IMR-90 (cell line): ENCODE data around the gene ATP12A. TPM values are rescaled to one million over a fixed set of nuclear protein-coding genes. Genes with fewer than 3 reads are reported as not detected.

Source experiments
- ATAC-seq: fragments of 200-7000 bp; cut with Tn5 transposase; 2 replicates; pipeline ENCODE4 v1.9.1; 2020; ENCODE audit warnings: low read depth, mild to moderate bottlenecking, moderate library complexity
- BruUV-seq: library from RNA; stranded (reverse); fragments of 400-500 nt; replicated peaks from 2 replicates; lab custom pipeline; 2021; lab: Mats Ljungman, UMichigan
- CTCF ChIA-PET: fragments of 300-600 bp; formaldehyde crosslinking; extraction: SDS; loops from one replicate; lab custom pipeline; 2021; ENCODE audit warnings: antibody characterized with exemption; lab: Yijun Ruan, JAX
- POLR2A ChIA-PET: fragments of 300-600 bp; sonication (Branson Sonifier 250); formaldehyde crosslinking; loops from one replicate; lab custom pipeline; 2022; ENCODE audit warnings: antibody characterized with exemption; ENCODE audit not compliant: unreplicated experiment; lab: Charles Lee
- DNase-seq: peaks from one replicate; pipeline ENCODE4 v3.0.0; 2013
- H2AFZ ChIP-seq: replicated peaks from 2 replicates; pipeline ENCODE3; 2013; ENCODE audit warnings: low read length, mild to moderate bottlenecking; ENCODE audit not compliant: poor library complexity
- H2AK5ac ChIP-seq: 2 replicates; pipeline ENCODE4 v1.6.1; 2013; ENCODE audit warnings: low read depth, low read length, inconsistent platforms
- H2AK9ac ChIP-seq: replicated peaks from 2 replicates; pipeline ENCODE3; 2013; ENCODE audit warnings: mild to moderate bottlenecking, low read depth, low read length, moderate library complexity; ENCODE audit not compliant: poor library complexity
- H2BK120ac ChIP-seq: 2 replicates; pipeline ENCODE4 v1.6.1; 2013; ENCODE audit warnings: low read depth, low read length, inconsistent platforms
- H2BK15ac ChIP-seq: 3 replicates; pipeline ENCODE4 v1.6.1; 2013; ENCODE audit warnings: low read depth, low read length, inconsistent platforms
- H2BK20ac ChIP-seq: 2 replicates; pipeline ENCODE4 v1.6.1; 2013; ENCODE audit warnings: low read depth, mild to moderate bottlenecking, inconsistent platforms, low read length, moderate library complexity
- H2BK5ac ChIP-seq: 2 replicates; pipeline ENCODE4 v1.6.1; 2013; ENCODE audit warnings: mild to moderate bottlenecking, low read depth, low read length, inconsistent platforms; ENCODE audit not compliant: poor library complexity, severe bottlenecking
- H3K14ac ChIP-seq: replicated peaks from 2 replicates; pipeline ENCODE4 v1.6.1; 2013; ENCODE audit warnings: low read depth, low read length, inconsistent platforms
- H3K18ac ChIP-seq: 2 replicates; pipeline ENCODE4 v1.6.1; 2013; ENCODE audit warnings: low read depth, low read length, control low read depth
- H3K23ac ChIP-seq: 2 replicates; pipeline ENCODE4 v1.6.1; 2013; ENCODE audit warnings: low read depth, low read length, inconsistent platforms
- H3K27ac ChIP-seq: 2 replicates; pipeline ENCODE4 v1.5.1; 2013; ENCODE audit warnings: mild to moderate bottlenecking, control low read depth, low read length; ENCODE audit not compliant: insufficient read depth
- H3K27me3 ChIP-seq: 2 replicates; pipeline ENCODE4 v1.6.1; 2013; ENCODE audit warnings: low read length; ENCODE audit not compliant: control insufficient read depth, insufficient read depth
- H3K36me3 ChIP-seq: 2 replicates; pipeline ENCODE4 v1.6.1; 2013; ENCODE audit warnings: low read length, mixed read lengths; ENCODE audit not compliant: control insufficient read depth, insufficient read depth
- H3K4ac ChIP-seq: 2 replicates; pipeline ENCODE4 v1.6.1; 2013; ENCODE audit warnings: low read depth, low read length, inconsistent platforms
- H3K4me1 ChIP-seq: 2 replicates; pipeline ENCODE4 v1.6.1; 2013; ENCODE audit warnings: low read length, mixed read lengths; ENCODE audit not compliant: control insufficient read depth, insufficient read depth
- H3K4me2 ChIP-seq: 2 replicates; pipeline ENCODE4 v1.6.1; 2013; ENCODE audit warnings: low read depth, mild to moderate bottlenecking, control low read depth, low read length, moderate library complexity
- H3K4me3 ChIP-seq: 2 replicates; pipeline ENCODE4 v1.5.1; 2013; ENCODE audit warnings: low read depth, mild to moderate bottlenecking, control low read depth, low read length, moderate library complexity; ENCODE audit not compliant: insufficient read depth
- H3K56ac ChIP-seq: 2 replicates; pipeline ENCODE4 v1.6.1; 2013; ENCODE audit warnings: low read length, inconsistent platforms; ENCODE audit not compliant: insufficient read depth; ENCODE audit errors: extremely low read depth
- H3K79me1 ChIP-seq, 2 experiments: 2 replicates each; pipeline ENCODE4 v1.6.1; 2013; ENCODE audit warnings: low read length in 2 of 2, inconsistent platforms in 1 of 2, low read depth in 1 of 2
- H3K9ac ChIP-seq: 2 replicates; pipeline ENCODE4 v1.6.1; 2013; ENCODE audit warnings: low read depth, low read length, control low read depth
- H3K9me1 ChIP-seq: 2 replicates; pipeline ENCODE4 v1.6.1; 2013; ENCODE audit warnings: low read length, inconsistent platforms; ENCODE audit not compliant: insufficient read depth
- H3K9me3 ChIP-seq: 2 replicates; pipeline ENCODE4 v1.6.1; 2013; ENCODE audit warnings: low read length; ENCODE audit not compliant: control insufficient read depth, insufficient read depth
- H4K20me1 ChIP-seq: 2 replicates; pipeline ENCODE4 v1.6.1; 2013; ENCODE audit warnings: low read length, inconsistent platforms; ENCODE audit not compliant: insufficient read depth
- H4K5ac ChIP-seq: 2 replicates; pipeline ENCODE4 v1.6.1; 2013; ENCODE audit warnings: mild to moderate bottlenecking, low read depth, low read length, control low read depth
- H4K8ac ChIP-seq, 2 experiments: 2 replicates each; pipeline ENCODE4 v1.6.1; 2013; ENCODE audit warnings: low read depth in 2 of 2, low read length in 2 of 2, control low read depth in 1 of 2, inconsistent platforms in 1 of 2
- H4K91ac ChIP-seq: 2 replicates; pipeline ENCODE4 v1.6.1; 2013; ENCODE audit warnings: low read depth, low read length, inconsistent platforms; ENCODE audit not compliant: insufficient read depth
- BHLHE40 ChIP-seq: fragments of 150-350 bp; IDR thresholded peaks from 2 replicates; pipeline ENCODE4 v1.6.1; 2016; ENCODE audit warnings: mild to moderate bottlenecking, low read depth, low read length
- CEBPB ChIP-seq: IDR thresholded peaks from 2 replicates; pipeline ENCODE4 v1.6.1; 2012; ENCODE audit warnings: low read depth, low read length, improper control_type of control experiment
- CHD1 ChIP-seq: IDR thresholded peaks from 2 replicates; pipeline ENCODE4 v1.6.1; 2012; ENCODE audit warnings: low read depth, low read length, improper control_type of control experiment
- FOS ChIP-seq: fragments of 150-350 bp; IDR thresholded peaks from 2 replicates; pipeline ENCODE4 v1.6.1; 2016; ENCODE audit warnings: low read depth, low read length
- MAFK ChIP-seq: IDR thresholded peaks from 2 replicates; pipeline ENCODE4 v1.6.1; 2012; ENCODE audit warnings: low read depth, low read length, improper control_type of control experiment
- MAZ ChIP-seq: IDR thresholded peaks from 2 replicates; pipeline ENCODE4 v1.6.1; 2012; ENCODE audit warnings: low read depth, mild to moderate bottlenecking, low read length, improper control_type of control experiment, moderate library complexity, borderline replicate concordance
- MXI1 ChIP-seq: IDR thresholded peaks from 2 replicates; pipeline ENCODE4 v1.6.1; 2012; ENCODE audit warnings: low read depth, mild to moderate bottlenecking, low read length, moderate library complexity, borderline replicate concordance
- NFE2L2 ChIP-seq: fragments of 150-350 bp; IDR thresholded peaks from 2 replicates; pipeline ENCODE4 v1.6.1; 2016; ENCODE audit warnings: low read depth, mild to moderate bottlenecking, low read length
- POLR2A ChIP-seq: IDR thresholded peaks from 2 replicates; pipeline ENCODE4 v1.6.1; 2012; ENCODE audit warnings: mild to moderate bottlenecking, low read depth, low read length
- RAD21 ChIP-seq: IDR thresholded peaks from 2 replicates; pipeline ENCODE4 v1.6.1; 2012; ENCODE audit warnings: low read length, improper control_type of control experiment
- RCOR1 ChIP-seq: IDR thresholded peaks from 2 replicates; pipeline ENCODE4 v1.6.1; 2012; ENCODE audit warnings: mild to moderate bottlenecking, low read length, improper control_type of control experiment; ENCODE audit not compliant: insufficient replicate concordance
- RFX5 ChIP-seq: IDR thresholded peaks from 2 replicates; pipeline ENCODE4 v1.8.0; 2012; ENCODE audit warnings: low read depth, mild to moderate bottlenecking, low read length, moderate library complexity
- SMC3 ChIP-seq: fragments of 150-350 bp; IDR thresholded peaks from 2 replicates; pipeline ENCODE4 v1.6.1; 2016; ENCODE audit warnings: low read depth, mild to moderate bottlenecking, antibody characterized with exemption, low read length, moderate library complexity
- WGBS, 2 experiments: methylation state at CpG; one replicate each; pipeline versions ENCODE4 v1.1.5 to v1.1.7; 2013; ENCODE audit warnings: missing lambda C conversion rate in 2 of 2; ENCODE audit not compliant: insufficient read length in 1 of 2; ENCODE audit errors: extremely low coverage in 2 of 2; 5-methylcytosine and 5-hydroxymethylcytosine counted together
- dilution Hi-C: fragments of 300-500 bp; cut with HindIII; formaldehyde crosslinking; loops from one replicate; pipeline ENCODE4 v1.14.3; 2018; ENCODE audit warnings: low sequenced_read_pairs; ENCODE audit not compliant: unreplicated experiment
- in situ Hi-C: fragments of 300-500 bp; cut with MboI; formaldehyde crosslinking; loops from 3 replicates; pipeline ENCODE4 v1.14.3; 2019; ENCODE audit warnings: low sequenced_read_pairs, inconsistent platforms, mixed read lengths
- intact Hi-C: fragments of 100-400 bp; cut with micrococcal nuclease; formaldehyde crosslinking; loops from 2 replicates; pipeline ENCODE4 v1.10.0; 2022
- polyA plus RNA-seq, 3 experiments: library from polyadenylated mRNA; depleted of rRNA; stranded (reverse); fragments of >200 nt; gene quantifications; 2 replicates each; pipeline ENCODE4 v1.2.3, GENCODE V29; 2012; ENCODE audit warnings: low replicate concordance in 1 of 3
- total RNA-seq: library from RNA; depleted of rRNA; stranded (reverse); fragments of >200 nt; gene quantifications from 2 replicates; pipeline ENCODE4 v1.2.3, GENCODE V29; 2012
- TF ChIP-seq, protein P1 (sequence below): conservative IDR thresholded peaks from 2 replicates; pipeline ENCODE4 v1.5.1; 2012; ENCODE audit warnings: mild to moderate bottlenecking, low read depth, low read length, improper control_type of control experiment
- TF ChIP-seq, protein P2 (sequence below): fragments of 150-350 bp; IDR thresholded peaks from 2 replicates; pipeline ENCODE4 v1.6.1; 2017; ENCODE audit warnings: mild to moderate bottlenecking, antibody characterized with exemption, low read length, low read depth
- TF ChIP-seq, protein P3 (sequence below): fragments of 150-350 bp; IDR thresholded peaks from 2 replicates; pipeline ENCODE4 v1.6.1; 2016; ENCODE audit warnings: low read depth, mild to moderate bottlenecking, low read length, moderate library complexity, borderline replicate concordance

Gene ATP12A
- total and polyA plus RNA-seq, 2 of the 4 experiments (the other 2 are of a cell fraction): not detected

DNA sequence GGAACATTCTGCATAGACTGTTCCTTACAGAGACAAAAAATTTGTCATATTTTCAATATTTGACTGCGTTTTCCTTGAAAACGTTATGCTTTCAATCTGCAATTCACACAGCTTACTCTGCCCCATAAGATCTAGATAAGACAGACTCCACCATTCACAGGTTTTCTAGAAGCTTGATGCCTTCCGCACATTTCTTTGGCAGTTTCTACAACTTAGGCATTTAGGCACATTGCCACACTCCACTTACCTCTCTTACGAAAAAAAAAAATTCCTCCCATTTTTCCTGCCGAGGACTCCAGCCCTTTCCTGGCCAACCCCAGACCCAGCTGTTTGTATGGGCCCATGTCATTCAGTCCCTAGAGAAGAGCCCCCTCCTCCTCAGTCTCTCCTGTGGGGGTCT lies 11.2 kb downstream of the ATP12A start:
- ATAC-seq: no peak
- in situ Hi-C loops (no loop called here), dilution Hi-C loops (no loop called here), intact Hi-C loops (loop anchor here (5.0 kb wide), 1 partner anchor 36 kb away; no protein-coding TSS in a partner anchor)
- WGBS, 2 experiments: 85% methylated on average over 2 of the region's 5 CpGs; no CpG with 5 or more reads in 1 of the 2 experiments
- Histone ChIP-seq H3K4me1 (no peaks in the 10 kb centered on the region), H3K36me3 (no peaks in the 10 kb centered on the region), H2BK120ac (no peak overlapping the region), H4K20me1 (no peaks in the 10 kb centered on the region), H3K9me3 (no peaks in the 10 kb centered on the region), H2AFZ (no peak overlapping the region), H3K4me2 (no peak overlapping the region), H3K4ac (no peak overlapping the region), H3K27me3 (peaks cover 18% of the 10 kb centered on the region), H4K91ac (no peak overlapping the region), H3K4me3 (no peak overlapping the region), H3K9ac (no peak overlapping the region), H2AK9ac (no peak overlapping the region), H3K56ac (no peak overlapping the region), H2BK20ac (no peak overlapping the region), H4K5ac (no peak overlapping the region), H2AK5ac (no peak overlapping the region), H3K9me1 (no peaks in the 10 kb centered on the region), H2BK5ac (no peak overlapping the region), H3K18ac (no peak overlapping the region), H4K8ac (no peak overlapping the region), H3K27ac (no peak overlapping the region), H3K14ac (no peak overlapping the region), H2BK15ac (no peak overlapping the region), H3K79me1 (no peaks in the 10 kb centered on the region), H3K23ac (no peak overlapping the region)
- ChIA-PET POLR2A (no interaction called here), CTCF (no interaction called here)
- TF ChIP-seq MAZ (no peak), CEBPB (no peak), MAFK (no peak), NFE2L2 (no peak), FOS (no peak), RCOR1 (no peak), RAD21 (no peak), POLR2A (no peak), MXI1 (no peak), CHD1 (no peak), BHLHE40 (no peak), RFX5 (no peak), SMC3 (no peak)
- TF ChIP-seq, protein P1, sequence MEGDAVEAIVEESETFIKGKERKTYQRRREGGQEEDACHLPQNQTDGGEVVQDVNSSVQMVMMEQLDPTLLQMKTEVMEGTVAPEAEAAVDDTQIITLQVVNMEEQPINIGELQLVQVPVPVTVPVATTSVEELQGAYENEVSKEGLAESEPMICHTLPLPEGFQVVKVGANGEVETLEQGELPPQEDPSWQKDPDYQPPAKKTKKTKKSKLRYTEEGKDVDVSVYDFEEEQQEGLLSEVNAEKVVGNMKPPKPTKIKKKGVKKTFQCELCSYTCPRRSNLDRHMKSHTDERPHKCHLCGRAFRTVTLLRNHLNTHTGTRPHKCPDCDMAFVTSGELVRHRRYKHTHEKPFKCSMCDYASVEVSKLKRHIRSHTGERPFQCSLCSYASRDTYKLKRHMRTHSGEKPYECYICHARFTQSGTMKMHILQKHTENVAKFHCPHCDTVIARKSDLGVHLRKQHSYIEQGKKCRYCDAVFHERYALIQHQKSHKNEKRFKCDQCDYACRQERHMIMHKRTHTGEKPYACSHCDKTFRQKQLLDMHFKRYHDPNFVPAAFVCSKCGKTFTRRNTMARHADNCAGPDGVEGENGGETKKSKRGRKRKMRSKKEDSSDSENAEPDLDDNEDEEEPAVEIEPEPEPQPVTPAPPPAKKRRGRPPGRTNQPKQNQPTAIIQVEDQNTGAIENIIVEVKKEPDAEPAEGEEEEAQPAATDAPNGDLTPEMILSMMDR: no peak
- TF ChIP-seq, protein P2, sequence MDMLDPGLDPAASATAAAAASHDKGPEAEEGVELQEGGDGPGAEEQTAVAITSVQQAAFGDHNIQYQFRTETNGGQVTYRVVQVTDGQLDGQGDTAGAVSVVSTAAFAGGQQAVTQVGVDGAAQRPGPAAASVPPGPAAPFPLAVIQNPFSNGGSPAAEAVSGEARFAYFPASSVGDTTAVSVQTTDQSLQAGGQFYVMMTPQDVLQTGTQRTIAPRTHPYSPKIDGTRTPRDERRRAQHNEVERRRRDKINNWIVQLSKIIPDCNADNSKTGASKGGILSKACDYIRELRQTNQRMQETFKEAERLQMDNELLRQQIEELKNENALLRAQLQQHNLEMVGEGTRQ: no peak
- TF ChIP-seq, protein P3, sequence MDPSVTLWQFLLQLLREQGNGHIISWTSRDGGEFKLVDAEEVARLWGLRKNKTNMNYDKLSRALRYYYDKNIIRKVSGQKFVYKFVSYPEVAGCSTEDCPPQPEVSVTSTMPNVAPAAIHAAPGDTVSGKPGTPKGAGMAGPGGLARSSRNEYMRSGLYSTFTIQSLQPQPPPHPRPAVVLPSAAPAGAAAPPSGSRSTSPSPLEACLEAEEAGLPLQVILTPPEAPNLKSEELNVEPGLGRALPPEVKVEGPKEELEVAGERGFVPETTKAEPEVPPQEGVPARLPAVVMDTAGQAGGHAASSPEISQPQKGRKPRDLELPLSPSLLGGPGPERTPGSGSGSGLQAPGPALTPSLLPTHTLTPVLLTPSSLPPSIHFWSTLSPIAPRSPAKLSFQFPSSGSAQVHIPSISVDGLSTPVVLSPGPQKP: no peak
- BruUV-seq: no TSS peak
- no peak for DNase-seq
